ENCODE results near the gene CYP4F22. TPM values are rescaled to one million over a fixed set of nuclear protein-coding genes. Genes with fewer than 3 reads are reported as not detected.
"Not testable (repeated sequence)": the region's sequence is repeated elsewhere in the genome, so short reads cannot be mapped to it uniquely, and the experiment has no call there.

CYP4F22 gene
- polyA plus RNA-seq, 3 donors from 2014 or later: 1.3 to 2.7 TPM; not detected in 1

- H3K4me1 Mint-ChIP-seq: no peaks in the 10 kb centered on the region
- H3K4me3 Mint-ChIP-seq: no peak overlapping the region
- peaks cover 1 to 6% (median 4%) of the 10 kb centered on the region in 3 donors for H3K27me3 Mint-ChIP-seq (ENCODE audit: low read depth in 3 of 3)
- no peaks in the 10 kb centered on the region for H3K9me3 Mint-ChIP-seq
- H3K36me3 Mint-ChIP-seq: no peaks in the 10 kb centered on the region
- H3K27ac Mint-ChIP-seq: no peak overlapping the region
- no peak for DNase-seq
These were observed 75.0 kb downstream of the CYP4F22 start for GRCh38 chr19:15583346-15583745.

DNA sequence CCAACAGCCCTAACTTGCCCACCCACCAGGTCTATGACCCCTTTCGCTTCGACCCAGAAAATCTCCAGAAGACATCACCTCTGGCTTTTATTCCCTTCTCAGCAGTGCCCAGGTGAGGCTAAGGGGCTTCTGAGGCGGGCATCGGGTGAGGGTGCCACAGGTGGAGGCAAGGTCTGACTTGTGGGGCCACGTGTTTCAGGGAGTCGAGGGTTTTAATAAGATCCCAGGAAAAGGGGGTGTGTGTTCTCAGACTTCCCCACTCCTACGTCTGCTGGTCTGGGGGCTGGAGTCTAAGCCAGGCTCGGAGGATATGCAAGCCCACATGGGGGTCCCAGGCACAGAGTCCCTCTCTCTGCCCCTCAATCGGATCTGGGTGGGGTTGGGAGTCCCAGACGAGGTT is 75.8 kb downstream of the CYP4F22 start:
- H3K36me3 Mint-ChIP-seq: no peaks in the 10 kb centered on the region
- no peaks in the 10 kb centered on the region for H3K4me1 Mint-ChIP-seq
- no peak for DNase-seq
- H3K4me3 Mint-ChIP-seq: peak overlapping the region in 1 of 5 donors; percentile 42
- H3K27ac Mint-ChIP-seq: no peak overlapping the region
- peaks cover 1 to 8% (median 4%) of the 10 kb centered on the region in 3 donors for H3K27me3 Mint-ChIP-seq (ENCODE audit: low read depth in 3 of 3)
- H3K9me3 Mint-ChIP-seq: no peaks in the 10 kb centered on the region

GRCh38 chr19:15584541-15585115 is 76.3 kb downstream of the CYP4F22 start:
- H3K27me3 Mint-ChIP-seq (ENCODE audit: low read depth in 3 of 3): peaks cover 1 to 9% (median 4%) of the 10 kb centered on the region in 3 donors
- peak; percentile 54 to 66 (median 61) for DNase-seq
- no peaks in the 10 kb centered on the region for H3K4me1 Mint-ChIP-seq
- no peak overlapping the region for H3K27ac Mint-ChIP-seq
- no peaks in the 10 kb centered on the region for H3K9me3 Mint-ChIP-seq
- H3K4me3 Mint-ChIP-seq: peak overlapping the region; percentile 4 to 42 (median 36)
- H3K36me3 Mint-ChIP-seq: no peaks in the 10 kb centered on the region

DNA sequence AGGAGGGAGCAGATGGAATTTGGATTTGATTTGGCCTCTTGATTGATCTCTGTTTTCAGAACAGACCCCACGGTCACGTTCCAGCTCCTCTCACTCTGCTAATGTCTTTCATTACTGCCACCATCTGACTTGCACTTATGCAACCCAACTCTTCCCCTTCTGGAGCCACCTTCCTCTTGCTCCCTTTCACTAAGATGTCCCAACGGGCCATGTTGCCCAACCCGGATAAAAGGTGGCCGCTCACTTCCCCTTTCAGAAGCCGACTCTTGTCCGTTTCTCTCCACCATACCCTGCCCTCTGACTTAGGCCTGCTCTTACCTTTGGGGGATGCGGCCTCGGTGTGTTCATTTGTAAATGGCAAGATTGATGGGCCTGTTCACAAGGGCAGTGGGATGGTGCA is 79.3 kb downstream of the CYP4F22 start:
- Mint-ChIP-seq H3K4me3 (no peak overlapping the region), H3K27me3 (ENCODE audit: low read depth in 3 of 3) (peaks cover 4 to 17% (median 5%) of the 10 kb centered on the region in 3 donors), H3K36me3 (no peaks in the 10 kb centered on the region), H3K27ac (no peak overlapping the region), H3K9me3 (no peaks in the 10 kb centered on the region), H3K4me1 (no peaks in the 10 kb centered on the region)
- DNase-seq: no peak

GRCh38 chr19:15588265-15588664 is 79.9 kb downstream of the CYP4F22 start:
- H3K27me3 Mint-ChIP-seq (ENCODE audit: low read depth in 3 of 3): peaks cover 4 to 17% (median 5%) of the 10 kb centered on the region in 3 donors
- H3K4me3 Mint-ChIP-seq: no peak overlapping the region
- no peaks in the 10 kb centered on the region for H3K4me1 Mint-ChIP-seq
- no peak for DNase-seq
- H3K36me3 Mint-ChIP-seq: no peaks in the 10 kb centered on the region
- H3K27ac Mint-ChIP-seq: no peak overlapping the region
- H3K9me3 Mint-ChIP-seq: no peaks in the 10 kb centered on the region

DNA sequence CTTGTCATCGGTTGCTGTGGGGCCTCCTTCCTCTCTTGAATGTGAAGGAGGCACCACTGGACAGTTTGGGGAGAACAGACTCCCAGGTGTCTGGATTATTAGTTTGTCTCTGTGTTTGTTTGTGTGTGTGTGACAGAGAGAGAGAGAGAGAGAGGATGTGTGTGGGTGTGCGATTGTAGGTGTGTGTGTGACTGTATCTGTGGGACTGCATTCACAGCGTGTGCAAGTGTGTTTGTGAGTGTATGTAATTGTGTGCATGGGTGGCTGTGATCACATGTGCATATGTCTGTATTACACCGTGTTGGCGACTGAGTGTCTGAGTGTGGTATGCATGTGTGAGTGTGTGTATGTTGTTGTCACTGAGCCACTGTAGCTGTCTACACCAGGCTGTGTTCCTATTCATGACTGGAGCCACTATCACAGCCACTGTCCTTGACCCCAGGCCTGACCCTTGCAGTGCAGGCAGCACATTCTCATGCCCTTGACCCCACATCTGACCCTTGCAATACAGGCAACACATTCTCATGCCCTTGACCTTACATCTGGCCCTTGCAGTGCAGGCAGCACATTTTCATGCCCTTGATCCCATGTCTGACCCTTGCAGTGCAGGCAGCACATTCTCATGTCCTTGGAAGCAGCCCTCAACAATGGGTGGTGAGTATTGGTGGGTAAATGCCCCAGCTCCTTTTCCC is 81.6 kb downstream of the CYP4F22 start:
- H3K4me3 Mint-ChIP-seq: no peak overlapping the region
- DNase-seq: no peak
- no peaks in the 10 kb centered on the region for H3K9me3 Mint-ChIP-seq
- H3K27me3 Mint-ChIP-seq (ENCODE audit: low read depth in 3 of 3): peaks cover 8 to 17% (median 10%) of the 10 kb centered on the region in 3 donors
- H3K36me3 Mint-ChIP-seq: no peaks in the 10 kb centered on the region
- H3K27ac Mint-ChIP-seq: no peak overlapping the region
- H3K4me1 Mint-ChIP-seq: no peaks in the 10 kb centered on the region

GRCh38 chr19:15591796-15592195 is 83.5 kb downstream of the CYP4F22 start:
- no peak overlapping the region for H3K27ac Mint-ChIP-seq
- DNase-seq: no peak
- H3K27me3 Mint-ChIP-seq (ENCODE audit: low read depth in 3 of 3): peaks cover 10 to 21% (median 12%) of the 10 kb centered on the region in 3 donors
- peaks cover 0 to 8% (median 4%) of the 10 kb centered on the region in 6 donors for H3K9me3 Mint-ChIP-seq
- no peaks in the 10 kb centered on the region for H3K4me1 Mint-ChIP-seq
- no peaks in the 10 kb centered on the region for H3K36me3 Mint-ChIP-seq
- no peak overlapping the region for H3K4me3 Mint-ChIP-seq

DNA sequence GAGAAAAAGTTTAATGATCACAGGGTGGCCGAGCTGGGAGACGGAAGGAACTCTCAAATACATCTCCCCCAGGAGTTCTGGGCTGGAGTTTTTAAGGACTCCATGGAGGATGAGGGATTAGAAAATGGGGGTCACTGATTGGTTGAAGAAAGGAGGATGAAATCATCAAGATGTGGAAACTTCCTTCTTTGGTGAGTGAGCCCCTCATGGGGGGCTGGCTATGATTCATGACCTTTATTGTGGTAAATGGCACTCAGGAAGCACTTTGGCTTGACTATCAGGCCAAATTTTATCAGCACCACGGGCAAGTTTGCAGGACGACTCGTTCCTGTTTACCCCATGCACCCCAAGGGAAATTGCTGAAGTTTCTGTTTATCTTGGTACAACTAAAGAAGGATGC is 84.2 kb downstream of the CYP4F22 start:
- Mint-ChIP-seq H3K9me3 (peaks cover 0 to 14% (median 7%) of the 10 kb centered on the region in 6 donors), H3K27me3 (ENCODE audit: low read depth in 3 of 3) (peaks cover 10 to 24% (median 12%) of the 10 kb centered on the region in 3 donors)
- not testable (repeated sequence) for DNase-seq, H3K36me3 Mint-ChIP-seq, H3K27ac Mint-ChIP-seq, H3K4me3 Mint-ChIP-seq, H3K4me1 Mint-ChIP-seq

DNA sequence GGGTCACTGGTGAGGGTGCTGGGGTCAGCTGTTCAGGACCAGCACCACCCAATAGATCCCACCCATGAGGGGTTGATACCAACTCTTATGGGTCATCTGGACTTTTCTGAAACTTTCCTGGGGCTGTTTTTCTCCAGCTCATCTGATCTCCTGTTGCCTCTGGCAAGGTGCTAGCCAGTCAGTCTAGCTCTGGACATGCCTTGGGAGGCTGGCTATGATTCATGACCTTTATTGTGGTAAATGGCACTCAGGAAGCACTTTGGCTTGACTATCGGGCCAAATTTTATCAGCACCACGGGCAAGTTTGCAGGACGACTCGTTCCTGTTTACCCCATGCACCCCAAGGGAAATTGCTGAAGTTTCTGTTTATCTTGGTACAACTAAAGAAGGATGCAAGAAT is 85.4 kb downstream of the CYP4F22 start:
- peaks cover 0 to 15% (median 8%) of the 10 kb centered on the region in 6 donors for H3K9me3 Mint-ChIP-seq
- DNase-seq, H3K27ac Mint-ChIP-seq, H3K4me1 Mint-ChIP-seq, H3K36me3 Mint-ChIP-seq, H3K4me3 Mint-ChIP-seq: not testable (repeated sequence)
- peaks cover 9 to 21% (median 12%) of the 10 kb centered on the region in 3 donors for H3K27me3 Mint-ChIP-seq (ENCODE audit: low read depth in 3 of 3)

- Mint-ChIP-seq H3K4me3 (no peak overlapping the region), H3K27ac (no peak overlapping the region), H3K9me3 (peaks cover 0 to 15% (median 8%) of the 10 kb centered on the region in 6 donors), H3K36me3 (no peaks in the 10 kb centered on the region), H3K4me1 (no peaks in the 10 kb centered on the region), H3K27me3 (ENCODE audit: low read depth in 3 of 3) (peaks cover 9 to 16% (median 12%) of the 10 kb centered on the region in 3 donors)
- DNase-seq: no peak
These were observed 86.7 kb downstream of the CYP4F22 start for GRCh38 chr19:15595069-15595468.

Other genes with a start within 250 kb of the CYP4F22 start
- 10 to 100 TPM in 1 of 3 donors, 1 to 10 TPM in 2; 4.3 to 16.7 (median 7.0) TPM for gene BRD4, start 176.0 kb upstream of the CYP4F22 start, polyA plus RNA-seq
- 10 to 100 TPM in 2 of 3 donors, 1 to 10 TPM in 1; 7.8 to 21.9 (median 11.1) TPM for gene AKAP8, start 128.7 kb upstream of the CYP4F22 start, polyA plus RNA-seq
- 10 to 100 TPM; 28.4 to 58.5 (median 29.6) TPM for gene AKAP8L, start 89.5 kb upstream of the CYP4F22 start, polyA plus RNA-seq
- 1 to 10 TPM in 1 of 3 donors, under 1 TPM in 1, not detected in 1; 0.78 to 1.5 TPM for gene WIZ, start 58.6 kb upstream of the CYP4F22 start, polyA plus RNA-seq
- gene RASAL3, start 44.0 kb upstream of the CYP4F22 start, polyA plus RNA-seq: 100 to 1,000 TPM in 1 of 3 donors, 10 to 100 TPM in 2; 71.5 to 114 (median 89.1) TPM
- gene PGLYRP2, start 29.0 kb upstream of the CYP4F22 start, polyA plus RNA-seq: under 1 TPM in 2 of 3 donors, not detected in 1; 0.10 to 0.17 TPM
- not detected for gene CYP4F8, start 106.7 kb downstream of the CYP4F22 start, polyA plus RNA-seq
- gene CYP4F3, start 132.4 kb downstream of the CYP4F22 start, polyA plus RNA-seq: not detected
- gene CYP4F12, start 164.6 kb downstream of the CYP4F22 start, polyA plus RNA-seq: not detected
- not detected for gene OR10H2, start 219.5 kb downstream of the CYP4F22 start, polyA plus RNA-seq
- gene OR10H3, start 229.5 kb downstream of the CYP4F22 start, polyA plus RNA-seq: not detected